H9 (cell line): ENCODE data around the gene RUNX1. TPM values are rescaled to one million over a fixed set of nuclear protein-coding genes. Genes with fewer than 3 reads are reported as not detected.

Source experiments
- DNase-seq: peaks from one replicate; pipeline ENCODE4 v3.0.0-alpha.2; 2017
- H2AFZ ChIP-seq: one replicate; pipeline ENCODE4 v1.6.1; 2013; ENCODE audit warnings: mild to moderate bottlenecking, low read length, control low read depth, moderate library complexity
- H2AK5ac ChIP-seq: 2 replicates; pipeline ENCODE4 v1.6.1; 2013; ENCODE audit warnings: low read length, control low read depth, mixed read lengths; ENCODE audit not compliant: insufficient read length
- H2BK120ac ChIP-seq: one replicate; pipeline ENCODE4 v1.6.1; 2013; ENCODE audit warnings: low read depth, mild to moderate bottlenecking, low read length, control low read depth, inconsistent platforms; ENCODE audit not compliant: poor library complexity, severe bottlenecking
- H2BK12ac ChIP-seq: 2 replicates; pipeline ENCODE4 v1.6.1; 2013; ENCODE audit warnings: low read length, control low read depth, mixed read lengths, low read depth; ENCODE audit not compliant: insufficient read length
- H2BK15ac ChIP-seq: 2 replicates; pipeline ENCODE4 v1.6.1; 2013; ENCODE audit warnings: low read depth, low read length, control low read depth
- H2BK20ac ChIP-seq: one replicate; pipeline ENCODE4 v1.6.1; 2013; ENCODE audit warnings: low read depth, mild to moderate bottlenecking, low read length, control low read depth, inconsistent platforms; ENCODE audit not compliant: poor library complexity, severe bottlenecking
- H2BK5ac ChIP-seq: 2 replicates; pipeline ENCODE4 v1.6.1; 2013; ENCODE audit warnings: low read length, control low read depth, mixed read lengths; ENCODE audit not compliant: insufficient read length
- H3K14ac ChIP-seq: 2 replicates; pipeline ENCODE4 v1.6.1; 2013; ENCODE audit warnings: low read length, control low read depth; ENCODE audit not compliant: insufficient read depth
- H3K18ac ChIP-seq: 2 replicates; pipeline ENCODE4 v1.6.1; 2013; ENCODE audit warnings: low read depth, mild to moderate bottlenecking, mixed read lengths, low read length, control low read depth; ENCODE audit not compliant: insufficient read length
- H3K23ac ChIP-seq: 2 replicates; pipeline ENCODE4 v1.6.1; 2013; ENCODE audit warnings: low read length, control low read depth, mixed read lengths, low read depth; ENCODE audit not compliant: insufficient read length
- H3K23me2 ChIP-seq: 2 replicates; pipeline ENCODE4 v1.6.1; 2013; ENCODE audit warnings: low read depth, mild to moderate bottlenecking, mixed read lengths, low read length, control low read depth; ENCODE audit not compliant: insufficient read length, poor library complexity, severe bottlenecking
- H3K27ac ChIP-seq: 2 replicates; pipeline ENCODE4 v1.5.1; 2013; ENCODE audit warnings: low read length, control low read depth, mixed read lengths, low read depth; ENCODE audit not compliant: insufficient read length
- H3K27me3 ChIP-seq: 2 replicates; pipeline ENCODE4 v1.6.1; 2013; ENCODE audit warnings: low read length, control low read depth, inconsistent platforms; ENCODE audit not compliant: insufficient read depth
- H3K4ac ChIP-seq: 2 replicates; pipeline ENCODE4 v1.6.1; 2013; ENCODE audit warnings: low read depth, mild to moderate bottlenecking, control low read depth, inconsistent platforms, low read length, moderate library complexity
- H3K4me1 ChIP-seq: 2 replicates; pipeline ENCODE4 v1.6.1; 2013; ENCODE audit warnings: low read length, control low read depth, inconsistent platforms; ENCODE audit not compliant: insufficient read depth
- H3K4me2 ChIP-seq: 2 replicates; pipeline ENCODE4 v1.6.1; 2013; ENCODE audit warnings: low read length, control low read depth, mixed read lengths; ENCODE audit not compliant: insufficient read length, insufficient read depth
- H3K56ac ChIP-seq: 2 replicates; pipeline ENCODE4 v1.6.1; 2013; ENCODE audit warnings: low read depth, mild to moderate bottlenecking, mixed read lengths, low read length, control low read depth; ENCODE audit not compliant: insufficient read length
- H3K79me1 ChIP-seq: 2 replicates; pipeline ENCODE4 v1.6.1; 2013; ENCODE audit warnings: low read depth, mild to moderate bottlenecking, moderate library complexity, low read length, control low read depth, inconsistent platforms; ENCODE audit not compliant: insufficient read depth, poor library complexity, severe bottlenecking
- H3K79me2 ChIP-seq: 2 replicates; pipeline ENCODE4 v1.6.1; 2013; ENCODE audit warnings: low read length, control low read depth, inconsistent platforms; ENCODE audit not compliant: insufficient read depth
- H3K9ac ChIP-seq: 2 replicates; pipeline ENCODE4 v1.6.1; 2013; ENCODE audit warnings: low read length, control low read depth, mixed read lengths; ENCODE audit not compliant: insufficient read length; ENCODE audit errors: extremely low read depth
- H3K9me3 ChIP-seq: one replicate; pipeline ENCODE4 v1.6.1; 2013; ENCODE audit warnings: low read depth, low read length, inconsistent platforms; ENCODE audit not compliant: control insufficient read depth
- H3T11ph ChIP-seq: one replicate; pipeline ENCODE4 v1.6.1; 2013; ENCODE audit warnings: mild to moderate bottlenecking, low read length, control low read depth, inconsistent platforms
- H4K20me1 ChIP-seq: one replicate; pipeline ENCODE4 v1.6.1; 2013; ENCODE audit not compliant: control insufficient read depth, insufficient read length, insufficient read depth
- H4K5ac ChIP-seq: 2 replicates; pipeline ENCODE4 v1.6.1; 2013; ENCODE audit warnings: low read depth, mild to moderate bottlenecking, mixed read lengths, low read length, control low read depth; ENCODE audit not compliant: insufficient read length
- H4K8ac ChIP-seq: replicated peaks from 2 replicates; pipeline ENCODE4 v1.6.1; 2013; ENCODE audit warnings: low read length, control low read depth, mixed read lengths, low read depth; ENCODE audit not compliant: insufficient read length
- H4K91ac ChIP-seq: 2 replicates; pipeline ENCODE4 v1.6.1; 2013; ENCODE audit warnings: low read depth, mild to moderate bottlenecking, moderate library complexity, mixed read lengths, low read length, control low read depth; ENCODE audit not compliant: insufficient read length
- H3K27ac Mint-ChIP-seq, 3 experiments: 2 replicates in 2 of 3; 3 replicates in 1 of 3; pipeline ENCODE4 v1.8.0; 2020 to 2021; ENCODE audit warnings: mixed read lengths in 3 of 3, mild to moderate bottlenecking in 1 of 3, moderate library complexity in 1 of 3
- H3K27me3 Mint-ChIP-seq: 2 replicates; pipeline ENCODE4 v1.8.0; 2021; ENCODE audit warnings: low read depth, mild to moderate bottlenecking, moderate library complexity, mixed read lengths
- H3K36me3 Mint-ChIP-seq, 3 experiments: 2 replicates in 2 of 3; 3 replicates in 1 of 3; pipeline ENCODE4 v1.8.0; 2020 to 2021; ENCODE audit warnings: low read depth in 3 of 3, mixed read lengths in 3 of 3; ENCODE audit not compliant: insufficient read depth in 1 of 3
- H3K4me1 Mint-ChIP-seq, 2 experiments: 2 replicates each; pipeline ENCODE4 v1.8.0; 2020; ENCODE audit warnings: mixed read lengths in 2 of 2
- H3K4me3 Mint-ChIP-seq, 2 experiments: 2 replicates in 1 of 2; 3 replicates in 1 of 2; pipeline ENCODE4 v1.8.0; 2020 to 2021; ENCODE audit warnings: mild to moderate bottlenecking in 2 of 2, mixed read lengths in 2 of 2, moderate library complexity in 1 of 2
- H3K9me3 Mint-ChIP-seq, 2 experiments: 2 replicates in 1 of 2; 3 replicates in 1 of 2; pipeline ENCODE4 v1.8.0; 2020; ENCODE audit warnings: mild to moderate bottlenecking in 2 of 2, mixed read lengths in 2 of 2, moderate library complexity in 1 of 2
- CTCF ChIP-seq: fragments of 200-600 bp; sonication (generic); conservative IDR thresholded peaks from 3 replicates; pipeline ENCODE4 v1.8.0; 2021; ENCODE audit warnings: antibody characterized with exemption, mild to moderate bottlenecking
- WGBS: extraction: QIAGEN DNeasy Blood & Tissue Kit; methylation state at CpG from one replicate; pipeline ENCODE4 v1.1.7; 2013; ENCODE audit warnings: missing lambda C conversion rate, low lambda C conversion rate, mixed read lengths; ENCODE audit not compliant: insufficient read length; ENCODE audit errors: extremely low coverage; 5-methylcytosine and 5-hydroxymethylcytosine counted together
- total RNA-seq: library from RNA; stranded (reverse); gene quantifications from 2 replicates; pipeline ENCODE4 v1.2.1, GENCODE V29; 2021

Gene RUNX1
- total RNA-seq, 1 experiment from 2014 or later, result 0.72 TPM

GRCh38 chr21:35017256-35017655 is 31.8 kb downstream of the RUNX1 start:
- Mint-ChIP-seq H3K36me3 (no peaks in the 10 kb centered on the region), H3K4me3 (no peak overlapping the region; a peak in 1 of 5 replicates), H3K4me1 (peaks cover 7 to 15% of the 10 kb centered on the region in 2 experiments), H3K27me3 (peaks cover 4% of the 10 kb centered on the region; the same call in 1 of the 2 replicates), H3K9me3 (no peaks in the 10 kb centered on the region), H3K27ac (no peak overlapping the region)
- Histone ChIP-seq H2BK15ac (no peak overlapping the region), H3K18ac (no peak overlapping the region), H3K79me2 (no peaks in the 10 kb centered on the region), H3K4ac (no peak overlapping the region), H2BK5ac (no peak overlapping the region), H4K8ac (no peak overlapping the region), H2AFZ (no peak overlapping the region), H3K14ac (no peak overlapping the region), H4K91ac (no peak overlapping the region), H4K5ac (no peak overlapping the region), H3K9ac (no peak overlapping the region), H3K4me2 (no peak overlapping the region), H2BK12ac (no peak overlapping the region), H3K56ac (no peak overlapping the region), H3T11ph (no peak overlapping the region), H3K79me1 (no peaks in the 10 kb centered on the region), H3K27me3 (no peaks in the 10 kb centered on the region), H4K20me1 (no peaks in the 10 kb centered on the region), H3K9me3 (no peaks in the 10 kb centered on the region), H2AK5ac (no peak overlapping the region), H2BK20ac (no peak overlapping the region), H3K27ac (no peak overlapping the region), H3K23ac (no peak overlapping the region), H3K23me2 (no peaks in the 10 kb centered on the region), H2BK120ac (no peak overlapping the region), H3K4me1 (no peaks in the 10 kb centered on the region)
- no peak for DNase-seq
- TF ChIP-seq CTCF, result no peak
- no CpG with 5 or more reads among the region's 6 CpGs for WGBS
